WI38 (cell line): Measurements from ENCODE around the gene C8A.

Experiments used
- H3K4me3 ChIP-seq: 2 replicates; pipeline ENCODE4 v1.5.1; 2011; ENCODE audit warnings: low read depth, mild to moderate bottlenecking, control low read depth, low read length
- TF ChIP-seq, protein P1 (sequence below): IDR thresholded peaks from 2 replicates; pipeline ENCODE4 v1.5.1; 2012; ENCODE audit warnings: low read depth, mild to moderate bottlenecking, control low read depth, low read length

The C8A gene

DNA sequence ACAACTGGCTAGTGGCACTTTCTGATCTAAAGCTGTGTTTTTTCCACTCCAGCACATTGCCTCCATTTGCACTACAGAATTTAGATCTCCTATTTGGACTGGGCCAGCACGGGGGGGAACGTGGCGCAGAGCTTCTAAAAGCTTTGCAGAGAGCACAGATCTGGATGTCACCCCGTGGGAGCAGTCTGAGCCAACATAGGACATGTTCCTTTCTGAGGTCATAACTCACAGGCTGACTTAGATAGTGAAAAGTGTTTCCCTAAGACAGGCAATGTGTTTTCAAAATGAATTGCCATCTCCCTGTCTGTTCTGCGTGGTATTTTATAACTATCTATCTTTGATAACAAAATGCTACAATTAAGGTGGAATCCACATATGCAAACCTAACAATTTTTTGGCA lies 3.7 kb upstream of the C8A start:
- H3K4me3 ChIP-seq = no peak overlapping the region
- TF ChIP-seq, protein P1, sequence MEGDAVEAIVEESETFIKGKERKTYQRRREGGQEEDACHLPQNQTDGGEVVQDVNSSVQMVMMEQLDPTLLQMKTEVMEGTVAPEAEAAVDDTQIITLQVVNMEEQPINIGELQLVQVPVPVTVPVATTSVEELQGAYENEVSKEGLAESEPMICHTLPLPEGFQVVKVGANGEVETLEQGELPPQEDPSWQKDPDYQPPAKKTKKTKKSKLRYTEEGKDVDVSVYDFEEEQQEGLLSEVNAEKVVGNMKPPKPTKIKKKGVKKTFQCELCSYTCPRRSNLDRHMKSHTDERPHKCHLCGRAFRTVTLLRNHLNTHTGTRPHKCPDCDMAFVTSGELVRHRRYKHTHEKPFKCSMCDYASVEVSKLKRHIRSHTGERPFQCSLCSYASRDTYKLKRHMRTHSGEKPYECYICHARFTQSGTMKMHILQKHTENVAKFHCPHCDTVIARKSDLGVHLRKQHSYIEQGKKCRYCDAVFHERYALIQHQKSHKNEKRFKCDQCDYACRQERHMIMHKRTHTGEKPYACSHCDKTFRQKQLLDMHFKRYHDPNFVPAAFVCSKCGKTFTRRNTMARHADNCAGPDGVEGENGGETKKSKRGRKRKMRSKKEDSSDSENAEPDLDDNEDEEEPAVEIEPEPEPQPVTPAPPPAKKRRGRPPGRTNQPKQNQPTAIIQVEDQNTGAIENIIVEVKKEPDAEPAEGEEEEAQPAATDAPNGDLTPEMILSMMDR = no peak

DNA sequence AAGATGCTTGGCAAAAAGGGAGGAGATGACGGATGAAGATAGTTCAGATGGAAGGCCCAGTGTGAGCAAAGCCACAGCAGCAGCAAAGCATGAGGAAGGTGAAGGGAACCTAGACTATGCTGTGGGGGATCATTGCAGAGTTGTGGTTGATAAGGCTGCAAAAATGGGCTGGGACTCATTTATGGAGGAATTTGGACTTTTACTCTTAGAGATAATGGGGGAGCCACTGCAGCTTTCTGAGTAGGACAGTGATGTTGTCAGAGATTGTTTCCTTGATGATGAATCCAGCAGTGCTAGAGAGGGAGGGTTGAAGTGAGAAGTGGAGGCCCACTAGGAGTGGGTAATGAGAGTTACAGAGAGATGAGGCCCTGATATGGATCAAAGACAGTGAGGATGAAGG lies 2.1 kb upstream of the C8A start:
- H3K4me3 ChIP-seq = no peak overlapping the region
- TF ChIP-seq, protein P1 = no peak

DNA sequence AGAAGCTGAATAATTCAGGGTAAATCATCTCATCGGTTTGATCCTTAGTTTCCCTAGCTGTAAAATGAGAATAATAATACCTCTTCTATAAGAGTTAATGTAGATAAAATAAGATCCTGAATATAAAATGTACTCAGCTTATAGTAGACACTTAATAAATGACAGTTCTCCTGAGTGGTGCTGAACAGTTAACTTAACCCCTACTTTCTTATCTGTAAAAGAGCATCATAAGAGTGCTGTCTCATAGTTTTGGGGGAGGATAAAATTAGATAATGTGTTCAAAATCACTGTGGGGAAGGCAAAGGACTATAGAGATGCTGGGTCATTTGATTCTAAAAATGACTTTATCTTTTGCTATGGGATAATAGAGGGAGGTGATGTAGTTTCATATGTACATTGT lies 593 bp downstream of the C8A start:
- H3K4me3 ChIP-seq = no peak overlapping the region
- TF ChIP-seq, protein P1 = no peak

DNA sequence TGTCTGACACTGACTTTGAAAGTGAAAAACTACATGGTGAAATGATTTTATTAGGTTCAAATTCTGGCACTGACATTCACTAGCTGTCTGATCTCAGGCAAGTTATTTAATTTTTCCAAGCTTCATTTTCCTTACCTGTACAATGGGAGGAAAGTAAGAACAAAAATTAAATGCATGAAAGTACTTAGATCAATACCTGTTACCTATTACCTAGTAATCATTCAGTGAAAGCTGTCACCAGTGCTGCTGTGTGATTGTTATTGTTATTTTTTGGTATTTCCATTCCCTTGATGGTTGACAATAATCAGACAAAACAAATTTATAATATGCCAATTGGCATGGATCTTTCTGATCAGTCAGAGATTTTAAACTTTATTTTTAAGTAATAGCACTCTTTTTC lies 1.6 kb downstream of the C8A start:
- TF ChIP-seq, protein P1 = no peak
- no peak overlapping the region for H3K4me3 ChIP-seq

DNA sequence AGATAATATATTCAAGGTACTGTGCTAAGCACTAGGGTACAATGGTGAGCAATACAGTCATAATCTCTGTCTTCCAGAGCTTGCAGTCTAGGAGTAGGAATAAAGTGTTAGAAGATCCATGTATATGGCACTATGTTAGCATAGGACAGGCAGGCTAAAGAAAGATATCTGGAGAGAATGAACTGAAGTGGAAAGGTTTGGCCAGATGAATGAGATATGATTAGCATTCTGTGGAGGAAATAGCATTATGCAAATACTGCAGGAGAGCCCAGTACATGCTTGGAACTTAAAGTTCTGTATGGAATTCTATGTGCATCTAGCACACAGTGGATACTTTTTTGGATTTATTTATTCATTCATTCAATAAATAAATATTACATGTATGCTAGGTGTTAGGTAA lies 4.7 kb downstream of the C8A start:
- no peak overlapping the region for H3K4me3 ChIP-seq
- TF ChIP-seq, protein P1 = no peak

DNA sequence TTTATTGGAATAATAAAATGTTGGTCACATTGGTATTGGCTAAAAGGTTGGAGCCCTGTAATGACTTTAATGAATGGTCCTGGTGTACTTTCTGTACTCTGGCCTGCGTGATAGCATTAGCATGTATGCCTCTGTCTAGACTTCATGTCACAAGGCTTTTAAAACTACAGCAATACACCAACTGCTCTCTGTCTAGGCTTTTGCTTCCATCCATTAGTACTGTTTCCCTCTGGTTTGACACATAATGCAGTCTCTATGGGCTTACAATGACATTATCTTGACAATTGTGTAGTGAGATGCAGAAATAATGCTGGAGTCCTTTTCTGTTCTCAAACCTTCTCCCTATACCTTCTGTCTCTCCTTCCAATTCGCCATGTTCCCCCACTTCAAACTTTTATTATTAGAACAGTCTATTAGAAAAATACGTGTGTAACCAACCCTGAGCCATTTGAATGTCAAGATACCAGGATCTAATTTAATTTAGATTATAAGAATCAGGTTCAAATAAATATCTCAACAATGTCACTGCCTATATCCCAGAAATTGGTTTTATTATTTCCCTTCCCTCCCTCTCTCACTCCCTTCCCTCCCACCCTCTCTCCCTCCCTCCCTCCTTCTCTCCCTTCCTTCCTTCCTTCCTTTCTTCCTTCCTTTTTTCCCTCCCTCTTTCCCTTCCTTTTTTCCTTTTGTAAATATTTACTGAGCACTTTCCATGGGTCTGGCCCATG lies 8.8 kb downstream of the C8A start:
- H3K4me3 ChIP-seq = no peak overlapping the region
- TF ChIP-seq, protein P1 = no peak

DNA sequence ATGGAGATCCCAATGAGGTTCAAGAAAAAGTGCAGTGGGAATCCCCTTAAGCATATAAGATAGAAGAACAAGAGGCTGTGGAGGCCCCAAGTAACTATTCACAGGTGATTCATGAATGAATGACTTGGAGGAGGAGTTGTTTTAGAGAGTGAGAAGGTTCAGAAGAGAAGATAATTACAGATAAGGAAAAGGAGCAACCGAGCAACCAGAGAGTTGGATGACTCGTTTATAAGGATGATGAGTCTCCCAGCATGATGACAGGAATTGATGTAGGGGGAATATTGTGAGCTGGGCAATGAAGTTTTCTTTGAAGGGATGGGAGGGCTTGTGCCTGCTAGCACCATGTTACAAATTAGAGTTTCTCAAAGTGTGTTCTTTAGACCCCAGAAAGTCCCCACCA lies 9.8 kb downstream of the C8A start:
- no peak overlapping the region for H3K4me3 ChIP-seq
- TF ChIP-seq, protein P1 = no peak
